GM10266 (cell line): ENCODE data around the gene CD2.

Experiments used
- DNase-seq: peaks from one replicate; pipeline ENCODE4 v3.0.0; 2012; ENCODE audit errors: extremely low spot score
- TF ChIP-seq, protein P1 (sequence below): IDR thresholded peaks from 2 replicates; pipeline ENCODE4 v1.5.1; 2012; ENCODE audit warnings: mild to moderate bottlenecking, low read depth; ENCODE audit not compliant: control insufficient read depth, insufficient read depth; ENCODE audit errors: missing control alignments

CD2 gene

DNA sequence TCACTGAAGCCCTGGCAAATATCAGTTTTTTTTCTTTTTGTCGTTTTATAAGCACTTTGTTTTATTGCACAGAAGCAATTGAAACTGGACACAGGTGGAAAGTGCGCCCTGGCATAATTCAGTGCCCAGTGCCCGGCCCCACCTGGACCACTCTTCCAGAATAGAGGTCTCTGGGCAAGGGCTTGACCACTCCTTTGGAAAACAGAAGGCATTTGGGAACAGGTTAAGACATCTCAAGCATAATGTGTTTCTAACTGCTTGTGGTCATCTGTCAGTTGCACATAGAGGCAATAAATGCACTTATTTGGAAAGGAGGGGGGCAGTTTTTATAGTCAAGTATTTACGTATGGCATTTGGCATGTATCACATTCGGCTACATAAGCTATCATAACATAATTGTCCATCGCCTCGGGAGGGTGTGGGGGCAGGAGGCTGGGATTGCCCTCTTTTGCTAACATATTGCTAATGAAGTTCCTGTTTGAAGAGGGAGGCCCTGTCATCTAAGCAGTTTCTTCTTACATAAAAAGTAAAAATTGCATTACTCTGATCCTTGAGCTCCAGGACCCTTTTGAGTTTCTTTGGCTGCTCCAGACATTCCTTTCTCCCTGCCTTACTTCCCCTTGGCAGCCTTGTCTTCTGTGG lies 14.7 kb upstream of the CD2 start:
- DNase-seq, result no peak
- TF ChIP-seq, protein P1, sequence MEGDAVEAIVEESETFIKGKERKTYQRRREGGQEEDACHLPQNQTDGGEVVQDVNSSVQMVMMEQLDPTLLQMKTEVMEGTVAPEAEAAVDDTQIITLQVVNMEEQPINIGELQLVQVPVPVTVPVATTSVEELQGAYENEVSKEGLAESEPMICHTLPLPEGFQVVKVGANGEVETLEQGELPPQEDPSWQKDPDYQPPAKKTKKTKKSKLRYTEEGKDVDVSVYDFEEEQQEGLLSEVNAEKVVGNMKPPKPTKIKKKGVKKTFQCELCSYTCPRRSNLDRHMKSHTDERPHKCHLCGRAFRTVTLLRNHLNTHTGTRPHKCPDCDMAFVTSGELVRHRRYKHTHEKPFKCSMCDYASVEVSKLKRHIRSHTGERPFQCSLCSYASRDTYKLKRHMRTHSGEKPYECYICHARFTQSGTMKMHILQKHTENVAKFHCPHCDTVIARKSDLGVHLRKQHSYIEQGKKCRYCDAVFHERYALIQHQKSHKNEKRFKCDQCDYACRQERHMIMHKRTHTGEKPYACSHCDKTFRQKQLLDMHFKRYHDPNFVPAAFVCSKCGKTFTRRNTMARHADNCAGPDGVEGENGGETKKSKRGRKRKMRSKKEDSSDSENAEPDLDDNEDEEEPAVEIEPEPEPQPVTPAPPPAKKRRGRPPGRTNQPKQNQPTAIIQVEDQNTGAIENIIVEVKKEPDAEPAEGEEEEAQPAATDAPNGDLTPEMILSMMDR, result no peak

DNA sequence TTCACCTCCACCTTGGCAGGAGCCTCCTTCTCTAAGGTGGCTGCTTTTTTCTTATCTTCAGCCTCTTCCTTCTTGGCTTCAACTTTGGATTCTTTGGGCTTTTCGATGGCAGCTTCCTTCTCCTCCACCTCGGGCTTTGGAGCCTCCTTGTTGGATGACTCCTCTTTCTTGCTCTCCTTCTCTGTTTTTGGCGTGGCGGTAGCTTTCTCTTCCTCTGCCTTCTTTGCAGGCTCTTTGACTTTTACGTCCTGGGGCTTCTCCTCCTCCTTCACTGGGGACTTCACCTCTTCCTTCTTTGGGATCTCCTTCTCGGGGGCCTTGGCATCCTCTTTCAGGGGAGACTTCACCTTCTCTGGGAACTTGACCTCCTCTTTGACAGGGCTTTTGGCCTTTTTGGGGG lies 13.9 kb upstream of the CD2 start:
- TF ChIP-seq, protein P1, result no peak
- no peak for DNase-seq

- DNase-seq, result no peak
- TF ChIP-seq, protein P1, result no peak
These were observed 13.5 kb upstream of the CD2 start for GRCh38 chr1:116740746-116741145.

DNA sequence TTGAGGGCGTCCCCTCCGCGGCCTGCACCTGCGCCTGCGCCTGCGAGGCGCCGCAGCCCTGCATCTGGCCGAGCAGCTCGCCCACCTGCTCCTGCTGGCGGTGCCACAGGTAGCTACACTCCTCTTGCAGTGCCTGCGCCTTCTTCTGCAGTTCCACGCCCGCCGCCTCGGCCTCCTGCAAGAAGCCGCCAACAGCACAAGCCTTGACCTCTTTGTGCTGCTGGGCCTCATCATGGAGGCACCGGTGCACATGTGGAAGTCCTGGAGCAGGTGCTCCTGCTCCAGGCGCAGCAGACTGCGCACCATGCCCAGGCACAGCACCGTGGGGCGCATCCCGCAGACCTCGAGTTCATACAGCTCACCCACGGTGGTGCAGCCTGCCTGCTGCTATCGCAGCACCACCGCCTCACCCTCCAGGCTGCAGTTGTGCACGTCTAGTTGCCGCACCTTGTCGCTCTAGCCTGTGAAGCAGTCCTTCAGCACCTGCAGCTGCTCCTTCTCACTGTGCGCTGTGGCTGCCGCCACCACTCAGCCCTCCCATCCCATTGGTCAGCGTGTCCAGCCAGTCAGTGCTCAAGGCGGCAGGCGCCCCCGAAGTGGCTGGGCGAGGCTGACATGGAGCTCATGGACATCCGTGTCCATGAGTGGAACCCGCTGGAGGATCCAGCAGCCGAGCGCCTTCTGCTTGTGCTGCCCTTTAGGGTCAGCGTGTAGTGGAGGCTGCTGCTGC lies 12.2 kb upstream of the CD2 start:
- TF ChIP-seq, protein P1, result no peak

GRCh38 chr1:116743535-116743934 lies 10.7 kb upstream of the CD2 start:
- TF ChIP-seq, protein P1, result no peak
- no peak for DNase-seq

More for the DNA sequence above, 12.2 kb upstream of the CD2 start:
- DNase-seq, result no peak

- TF ChIP-seq, protein P1, result no peak
- no peak for DNase-seq
These were observed 6.0 kb upstream of the CD2 start for GRCh38 chr1:116748272-116748671.

DNA sequence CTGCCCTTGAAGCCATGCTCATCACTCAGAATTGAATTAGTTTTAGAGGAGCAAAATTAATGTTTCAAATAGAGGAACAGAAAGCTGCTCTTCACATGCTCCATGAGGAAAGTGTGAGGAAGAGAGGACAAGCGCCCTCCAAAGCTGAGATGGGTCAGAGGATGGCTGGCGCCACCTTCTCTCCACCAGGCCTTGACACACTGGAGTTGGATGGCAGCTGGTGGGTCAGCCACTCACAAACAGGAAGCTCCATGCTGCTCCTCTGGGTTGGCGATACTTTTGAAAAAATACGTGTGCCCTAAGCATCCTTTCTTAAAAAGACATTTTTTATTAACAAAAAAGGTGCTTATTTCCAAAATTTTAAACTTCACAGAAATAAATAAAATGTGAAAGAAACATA lies 3.1 kb upstream of the CD2 start:
- TF ChIP-seq, protein P1, result no peak
- no peak for DNase-seq
